Ascending aorta (tissue), 2 donors: ENCODE measurements around the gene CALR. TPM values are rescaled to one million over a fixed set of nuclear protein-coding genes. Genes with fewer than 3 reads are reported as not detected.
"Not testable (repeated sequence)": the region's sequence is repeated elsewhere in the genome, so short reads cannot be mapped to it uniquely, and the experiment has no call there.

Experiments
- DNase-seq, 2 donors: peaks; one replicate each; pipeline ENCODE4 v3.0.0-alpha.2; 2019; ENCODE audit warnings: low spot score in 2 of 2
- H3K27ac ChIP-seq, 2 donors: fragments of 200-600 bp; sonication (generic); one replicate each; pipeline ENCODE4 v1.5.1; 2016 to 2017; ENCODE audit warnings: mild to moderate bottlenecking in 1 of 2
- H3K27me3 ChIP-seq: fragments of 200-600 bp; sonication (generic); one replicate; pipeline ENCODE4 v1.5.1; 2017
- H3K36me3 ChIP-seq, 2 donors: fragments of 200-600 bp; sonication (generic); one replicate each; pipeline ENCODE4 v1.5.1; 2016
- H3K4me1 ChIP-seq, 2 donors: fragments of 200-600 bp; sonication (generic); one replicate each; pipeline ENCODE4 v1.5.1; 2016 to 2017; ENCODE audit warnings: mild to moderate bottlenecking in 1 of 2
- H3K4me3 ChIP-seq, 2 donors: fragments of 200-600 bp; sonication (generic); one replicate each; pipeline ENCODE4 v1.5.1; 2016 to 2017; ENCODE audit warnings: mild to moderate bottlenecking in 1 of 2
- H3K9me3 ChIP-seq, 2 donors: fragments of 200-600 bp; sonication (generic); one replicate each; pipeline ENCODE4 v1.5.1; 2016
- CTCF ChIP-seq, 3 experiments: fragments of 200-600 bp in 2 of 3; fragments of 450-650 bp in 1 of 3; sonication (generic) in 2 of 3; IDR thresholded peaks; one replicate each; pipeline ENCODE4 v1.5.1; 2016 to 2019; ENCODE audit warnings: antibody characterized with exemption in 3 of 3, mild to moderate bottlenecking in 1 of 3, moderate library complexity in 1 of 3
- intact Hi-C: fragments of 100-400 bp; cut with DNase I; formaldehyde crosslinking; loops from one replicate; pipeline ENCODE4 v1.15.1; 2023
- total RNA-seq: library from RNA; depleted of rRNA; stranded (reverse); fragments of >200 nt; gene quantifications from one replicate; pipeline ENCODE4 v1.1.0, GENCODE V29; 2016

CALR gene
- total RNA-seq, 1 donor from 2014 or later: 297 TPM

GRCh38 chr19:12953138-12953798, 14.9 kb downstream of the CALR start:
- Histone ChIP-seq H3K9me3 (no peaks in the 10 kb centered on the region), H3K4me3 (peak overlapping the region in 1 of 2 donors; percentile 22), H3K4me1 (peaks cover 22 to 31% of the 10 kb centered on the region in 2 donors), H3K36me3 (peaks cover 57 to 63% of the 10 kb centered on the region in 2 donors), H3K27me3 (no peaks in the 10 kb centered on the region), H3K27ac (peak overlapping the region; percentile 93 to 95)
- no peak for TF ChIP-seq CTCF (IDR thresholded peaks at IDR 0.05)
- DNase-seq: peak in 1 of 2 donors; percentile 78
- intact Hi-C loops: no loop called here

GRCh38 chr19:12953799-12954611, 15.6 kb downstream of the CALR start:
- TF ChIP-seq CTCF (IDR thresholded peaks at IDR 0.05): no peak
- no peak for DNase-seq
- H3K4me1 ChIP-seq: peaks cover 22 to 31% of the 10 kb centered on the region in 2 donors
- no peaks in the 10 kb centered on the region for H3K27me3 ChIP-seq
- peak overlapping the region; percentile 93 to 95 for H3K27ac ChIP-seq
- H3K9me3 ChIP-seq: no peaks in the 10 kb centered on the region
- peaks cover 49 to 55% of the 10 kb centered on the region in 2 donors for H3K36me3 ChIP-seq
- intact Hi-C loops: no loop called here
- no peak overlapping the region for H3K4me3 ChIP-seq

DNA sequence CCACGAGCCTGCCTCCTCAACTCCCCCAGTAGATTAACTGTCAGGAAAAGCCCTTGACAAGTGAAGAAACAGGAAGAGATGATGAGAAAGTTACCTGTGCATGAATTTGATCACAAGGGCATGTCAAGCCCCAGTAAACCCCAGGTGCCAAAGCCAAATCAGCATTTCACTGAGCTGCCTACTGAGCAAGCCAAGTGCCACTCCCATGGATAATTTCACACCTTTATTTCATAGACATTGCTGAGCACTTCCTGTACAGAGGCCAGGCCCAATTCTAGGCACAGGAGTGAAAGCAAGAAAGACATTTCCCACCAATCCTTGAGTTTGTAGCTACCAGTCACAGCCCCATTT, 16.2 kb downstream of the CALR start:
- Histone ChIP-seq H3K27ac (peak overlapping the region; percentile 93 to 95), H3K4me3 (no peak overlapping the region), H3K27me3 (no peaks in the 10 kb centered on the region), H3K9me3 (no peaks in the 10 kb centered on the region), H3K4me1 (peaks cover 22 to 31% of the 10 kb centered on the region in 2 donors), H3K36me3 (peaks cover 44 to 50% of the 10 kb centered on the region in 2 donors)
- no peak for TF ChIP-seq CTCF (IDR thresholded peaks at IDR 0.05)
- intact Hi-C loops: no loop called here
- no peak for DNase-seq

GRCh38 chr19:12955575-12955974, 17.2 kb downstream of the CALR start:
- DNase-seq, intact Hi-C loops, H3K9me3 ChIP-seq, H3K27me3 ChIP-seq: not testable (repeated sequence)
- H3K27ac ChIP-seq: peak overlapping the region in 1 of 2 donors; percentile 95
- peak overlapping the region; percentile 80 to 89 for H3K4me3 ChIP-seq
- peaks cover 22 to 31% of the 10 kb centered on the region in 2 donors for H3K4me1 ChIP-seq
- H3K36me3 ChIP-seq: peaks cover 34 to 40% of the 10 kb centered on the region in 2 donors

GRCh38 chr19:12955996-12956395, 17.6 kb downstream of the CALR start:
- H3K27ac ChIP-seq: peak overlapping the region; percentile 88 to 95
- no peak for DNase-seq
- H3K27me3 ChIP-seq: no peaks in the 10 kb centered on the region
- peaks cover 22 to 31% of the 10 kb centered on the region in 2 donors for H3K4me1 ChIP-seq
- peak overlapping the region; percentile 80 to 89 for H3K4me3 ChIP-seq
- TF ChIP-seq CTCF (IDR thresholded peaks at IDR 0.05): no peak
- intact Hi-C loops: no loop called here
- no peaks in the 10 kb centered on the region for H3K9me3 ChIP-seq
- H3K36me3 ChIP-seq: peaks cover 30 to 35% of the 10 kb centered on the region in 2 donors
